Astrocyte of the cerebellum (primary cell): ENCODE measurements around the gene WSCD1.

Experiments
- DNase-seq: peaks from one replicate; pipeline ENCODE4 v3.0.0-alpha.2; 2011; ENCODE audit warnings: low read depth
- H3K4me3 ChIP-seq: 2 replicates; pipeline ENCODE4 v1.5.1; 2011; ENCODE audit warnings: mild to moderate bottlenecking, low read depth, low read length, moderate library complexity
- in situ Hi-C: cut with HindIII; loops from 2 replicates; pipeline ENCODE4 v1.10.0; 2017; ENCODE audit warnings: low sequenced_read_pairs
- TF ChIP-seq, protein P1 (sequence below): IDR thresholded peaks from 2 replicates; pipeline ENCODE4 v1.5.1; 2012; ENCODE audit warnings: low read length, low read depth, moderate library complexity, mild to moderate bottlenecking; ENCODE audit errors: missing control alignments

The WSCD1 gene

GRCh38 chr17:6028294-6028693, 41.9 kb upstream of the WSCD1 start:
- TF ChIP-seq, protein P1, sequence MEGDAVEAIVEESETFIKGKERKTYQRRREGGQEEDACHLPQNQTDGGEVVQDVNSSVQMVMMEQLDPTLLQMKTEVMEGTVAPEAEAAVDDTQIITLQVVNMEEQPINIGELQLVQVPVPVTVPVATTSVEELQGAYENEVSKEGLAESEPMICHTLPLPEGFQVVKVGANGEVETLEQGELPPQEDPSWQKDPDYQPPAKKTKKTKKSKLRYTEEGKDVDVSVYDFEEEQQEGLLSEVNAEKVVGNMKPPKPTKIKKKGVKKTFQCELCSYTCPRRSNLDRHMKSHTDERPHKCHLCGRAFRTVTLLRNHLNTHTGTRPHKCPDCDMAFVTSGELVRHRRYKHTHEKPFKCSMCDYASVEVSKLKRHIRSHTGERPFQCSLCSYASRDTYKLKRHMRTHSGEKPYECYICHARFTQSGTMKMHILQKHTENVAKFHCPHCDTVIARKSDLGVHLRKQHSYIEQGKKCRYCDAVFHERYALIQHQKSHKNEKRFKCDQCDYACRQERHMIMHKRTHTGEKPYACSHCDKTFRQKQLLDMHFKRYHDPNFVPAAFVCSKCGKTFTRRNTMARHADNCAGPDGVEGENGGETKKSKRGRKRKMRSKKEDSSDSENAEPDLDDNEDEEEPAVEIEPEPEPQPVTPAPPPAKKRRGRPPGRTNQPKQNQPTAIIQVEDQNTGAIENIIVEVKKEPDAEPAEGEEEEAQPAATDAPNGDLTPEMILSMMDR: no peak

GRCh38 chr17:6035801-6036394, 34.3 kb upstream of the WSCD1 start:
- TF ChIP-seq, protein P1: no peak
- no peak overlapping the region for H3K4me3 ChIP-seq
- in situ Hi-C loops: no loop called here
- DNase-seq: no peak

More at GRCh38 chr17:6028294-6028693, 41.9 kb upstream of the WSCD1 start:
- H3K4me3 ChIP-seq: no peak overlapping the region
- in situ Hi-C loops: no loop called here
- DNase-seq: no peak

- no peak for DNase-seq
- H3K4me3 ChIP-seq: no peak overlapping the region
- TF ChIP-seq, protein P1: no peak
- in situ Hi-C loops: no loop called here
Measured at GRCh38 chr17:6040504-6040903, 29.7 kb upstream of the WSCD1 start.

- in situ Hi-C loops: no loop called here
- no peak for DNase-seq
- H3K4me3 ChIP-seq: no peak overlapping the region
- TF ChIP-seq, protein P1: no peak
Measured at GRCh38 chr17:6041246-6041645, 28.9 kb upstream of the WSCD1 start.

GRCh38 chr17:6043405-6043804, 26.8 kb upstream of the WSCD1 start:
- TF ChIP-seq, protein P1: no peak

DNA sequence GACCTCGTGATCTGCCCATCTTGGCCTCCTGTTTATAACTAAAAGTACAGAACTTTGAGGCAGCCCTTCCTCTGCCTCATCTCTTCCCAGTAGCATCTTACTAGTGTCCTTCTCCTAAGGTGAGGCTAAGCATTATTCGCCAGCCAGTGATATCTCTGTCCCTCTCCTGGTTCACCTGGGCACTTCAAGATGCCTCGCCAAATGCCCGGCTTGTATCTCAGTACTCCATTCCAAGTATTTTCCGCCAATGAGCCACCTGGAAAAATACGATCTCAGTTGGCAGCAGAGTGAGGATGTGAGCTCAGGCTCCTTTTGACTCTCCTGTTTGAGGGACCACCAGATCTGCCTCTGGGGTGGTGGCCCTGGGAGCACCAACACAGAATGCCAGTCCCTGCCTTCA, 25.9 kb upstream of the WSCD1 start:
- TF ChIP-seq, protein P1: no peak
- H3K4me3 ChIP-seq: no peak overlapping the region
- no peak for DNase-seq
- in situ Hi-C loops: no loop called here

More at GRCh38 chr17:6043405-6043804, 26.8 kb upstream of the WSCD1 start:
- in situ Hi-C loops: no loop called here
- H3K4me3 ChIP-seq: no peak overlapping the region
- no peak for DNase-seq
